HG02623 (cell line): ENCODE measurements around the gene SDK1.

Experiments
- ATAC-seq: cut with Tn5 transposase; IDR thresholded peaks from one replicate; pipeline ENCODE4 v1.9.1; 2021; ENCODE audit warnings: moderate library complexity; ENCODE audit not compliant: unreplicated experiment

SDK1 gene

GRCh38 chr7:3455806-3456595, 154.9 kb downstream of the SDK1 start:
- no peak for ATAC-seq

GRCh38 chr7:3459111-3459510, 158.1 kb downstream of the SDK1 start:
- ATAC-seq: no peak

GRCh38 chr7:3461923-3462322, 160.9 kb downstream of the SDK1 start:
- no peak for ATAC-seq

DNA sequence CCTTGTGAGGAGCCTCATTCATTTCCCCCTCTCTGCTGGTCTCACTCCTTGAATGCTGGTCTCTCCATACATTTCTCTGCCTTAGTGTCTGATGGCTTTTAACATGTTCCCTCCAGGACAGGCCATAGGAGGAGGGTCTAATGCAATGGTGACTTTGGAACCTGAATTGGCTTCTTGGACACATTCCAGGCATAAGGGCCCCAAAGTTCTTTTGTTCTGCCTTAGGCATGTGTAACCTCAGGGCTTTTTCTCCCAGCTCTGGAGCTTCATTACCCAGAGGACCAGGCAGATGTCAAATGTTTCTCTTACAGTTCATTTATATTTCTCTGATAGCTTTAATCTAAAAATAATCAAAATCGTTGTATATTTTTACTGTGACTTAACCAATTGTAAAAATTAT, 162.6 kb downstream of the SDK1 start:
- ATAC-seq: no peak

DNA sequence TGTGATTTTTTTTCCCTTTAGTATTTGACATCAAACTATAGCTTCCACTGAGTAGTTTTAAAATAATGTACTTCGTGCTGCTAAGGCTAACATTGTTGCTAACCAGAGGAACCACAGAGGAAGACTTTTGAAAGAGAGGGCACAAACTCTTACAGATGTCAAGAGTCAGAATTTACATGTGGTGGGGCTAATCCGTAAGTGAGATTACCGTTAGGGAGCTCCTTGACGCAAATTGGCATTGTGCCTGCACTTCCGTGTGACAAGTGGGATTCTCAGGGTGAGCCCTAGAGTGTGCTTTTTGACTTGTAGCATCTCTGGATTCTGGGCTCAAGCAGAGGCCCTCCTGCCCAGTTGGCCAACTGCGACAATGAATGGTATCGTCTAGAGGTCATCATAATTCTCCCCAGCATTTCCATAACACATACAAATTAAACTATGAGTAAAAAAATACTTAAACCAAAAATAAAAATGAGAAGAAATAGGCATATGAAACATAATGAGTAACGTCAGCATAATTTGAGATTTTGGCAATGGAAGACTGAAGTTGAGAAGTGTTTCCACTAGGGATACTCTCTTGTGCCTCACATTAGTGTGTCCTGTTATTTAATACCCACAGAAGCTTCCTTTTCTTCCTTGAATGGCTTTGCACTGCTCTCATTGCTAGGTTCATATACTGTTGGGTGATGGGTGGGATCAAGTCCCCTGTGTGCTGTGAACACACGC, 164.0 kb downstream of the SDK1 start:
- no peak for ATAC-seq

GRCh38 chr7:3466261-3466660, 165.2 kb downstream of the SDK1 start:
- no peak for ATAC-seq

GRCh38 chr7:3469641-3470040, 168.6 kb downstream of the SDK1 start:
- ATAC-seq: no peak

- no peak for ATAC-seq
Measured at GRCh38 chr7:3480197-3480596, 179.1 kb downstream of the SDK1 start.

- ATAC-seq: no peak
Measured at GRCh38 chr7:3481435-3481834, 180.4 kb downstream of the SDK1 start.

DNA sequence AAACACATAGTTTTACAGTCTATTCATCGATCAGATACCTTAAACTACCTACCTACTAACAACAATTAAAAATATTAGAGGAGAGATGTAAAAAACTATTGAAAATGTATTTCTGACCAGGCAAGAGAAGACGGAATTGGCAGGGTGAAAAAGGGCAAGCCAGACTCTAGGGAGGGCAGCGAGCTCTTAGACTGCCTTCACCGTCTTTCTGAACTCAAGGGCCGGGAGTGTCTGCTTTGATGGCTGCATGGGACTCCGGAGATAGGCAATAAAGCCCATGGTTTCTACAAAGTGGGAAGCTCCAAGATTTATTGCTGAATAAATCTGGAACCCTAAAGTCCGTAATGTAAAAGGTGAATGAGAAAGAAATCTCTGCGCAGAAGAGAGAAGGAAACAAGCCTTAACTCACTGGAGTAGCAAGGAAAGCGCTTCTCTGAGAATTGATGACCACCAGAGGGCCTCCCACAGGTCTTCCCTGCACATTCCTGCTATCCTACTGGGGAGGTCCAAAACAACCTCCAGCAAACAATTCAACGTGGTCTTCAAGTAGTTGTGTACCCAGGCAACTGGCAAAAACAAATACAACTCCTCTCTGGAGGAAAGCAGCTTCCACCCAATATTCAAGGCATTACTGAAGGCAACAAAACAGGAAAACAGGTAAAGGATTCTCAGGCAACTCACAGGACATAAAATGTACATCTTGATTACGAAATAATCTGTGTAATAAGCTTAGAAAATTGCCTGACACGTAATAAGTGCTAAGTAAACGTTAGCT, 181.3 kb downstream of the SDK1 start:
- no peak for ATAC-seq

- no peak for ATAC-seq
Measured at GRCh38 chr7:3486841-3487240, 185.8 kb downstream of the SDK1 start.

GRCh38 chr7:3488829-3489228, 187.8 kb downstream of the SDK1 start:
- ATAC-seq: no peak

- ATAC-seq: no peak
Measured at GRCh38 chr7:3493499-3493898, 192.4 kb downstream of the SDK1 start.

GRCh38 chr7:3494947-3495346, 193.9 kb downstream of the SDK1 start:
- no peak for ATAC-seq

GRCh38 chr7:3495530-3495929, 194.5 kb downstream of the SDK1 start:
- no peak for ATAC-seq

- ATAC-seq: no peak
Measured at GRCh38 chr7:3495954-3496353, 194.9 kb downstream of the SDK1 start.

- no peak for ATAC-seq
Measured at GRCh38 chr7:3497796-3498195, 196.7 kb downstream of the SDK1 start.

DNA sequence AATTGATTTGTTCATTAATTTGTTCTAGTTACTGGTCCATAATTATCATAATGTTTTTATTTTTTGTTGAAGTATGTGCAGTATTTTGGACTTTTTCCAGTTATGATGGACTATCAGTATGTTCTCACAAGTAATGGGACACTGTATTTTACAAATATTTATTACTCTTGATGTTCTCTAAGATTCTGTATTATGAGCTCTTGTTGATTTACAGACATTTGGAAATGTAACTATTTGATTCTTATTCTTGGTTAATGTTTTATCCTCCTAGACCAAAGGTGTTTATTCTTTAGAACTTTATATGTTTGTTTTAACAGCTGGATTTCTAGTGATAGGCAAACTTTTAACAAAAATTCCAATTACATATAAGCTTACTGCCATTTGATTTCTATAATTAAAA, 200.6 kb downstream of the SDK1 start:
- no peak for ATAC-seq

DNA sequence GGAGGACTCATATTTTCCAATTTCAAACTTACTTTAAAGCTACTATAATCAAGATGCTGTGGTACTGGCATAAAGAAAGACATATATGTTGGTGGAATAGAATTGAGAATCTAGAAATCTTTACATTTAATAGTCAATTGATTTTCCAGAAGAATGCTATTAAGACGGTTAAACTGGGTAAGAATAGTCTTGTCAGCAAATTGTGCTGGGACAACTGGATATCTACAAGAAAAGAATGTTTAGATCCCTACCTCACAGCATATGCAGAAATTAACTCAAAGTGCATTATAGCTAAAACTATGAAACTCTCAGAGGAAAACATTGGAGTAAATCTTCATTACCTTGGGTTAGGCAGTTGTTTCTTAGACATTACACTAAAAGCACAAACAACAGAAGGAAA, 203.3 kb downstream of the SDK1 start:
- no peak for ATAC-seq

DNA sequence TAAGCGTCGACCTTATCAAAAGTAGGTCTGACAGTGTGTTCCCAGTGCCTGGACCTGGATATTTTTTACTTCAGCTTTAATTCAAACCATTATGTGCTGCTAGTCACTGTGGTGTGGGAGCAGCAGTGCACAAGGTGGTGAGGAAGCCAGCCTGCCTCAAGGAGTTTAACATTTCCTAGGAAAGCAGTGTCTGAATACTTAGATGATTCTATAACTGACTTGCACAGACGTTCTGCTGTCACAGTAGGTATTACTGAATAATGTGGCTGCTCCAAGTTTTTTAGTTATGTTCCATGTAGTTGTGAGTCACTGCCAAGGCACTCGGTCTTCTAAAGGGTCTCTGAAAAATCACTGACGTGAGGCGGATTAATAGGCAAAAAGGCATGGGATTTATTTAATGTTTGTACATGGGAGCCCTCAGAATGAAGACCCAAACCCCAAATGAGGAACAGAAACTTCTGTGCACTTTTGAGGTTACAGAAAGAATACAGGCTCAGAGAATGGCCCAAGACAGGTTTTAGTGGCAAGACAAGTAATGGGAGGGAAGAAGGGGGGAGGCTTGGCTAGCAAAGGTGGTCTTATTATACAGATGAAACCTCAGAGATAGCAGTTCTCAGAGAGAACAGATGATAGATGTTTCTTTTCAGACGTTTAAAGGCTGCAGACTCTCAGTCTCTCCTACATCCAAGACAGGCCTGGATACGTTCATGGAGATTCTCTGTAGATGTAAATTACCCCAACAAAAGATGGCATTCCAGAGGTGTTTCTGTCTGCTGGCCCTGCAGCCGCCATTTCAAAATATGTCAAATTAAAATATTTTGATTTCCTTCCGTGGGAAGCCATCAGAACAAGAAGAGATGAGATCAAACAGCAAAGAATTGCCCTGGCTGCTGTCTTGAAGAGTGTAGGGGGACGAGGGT, 209.3 kb downstream of the SDK1 start:
- ATAC-seq: no peak

DNA sequence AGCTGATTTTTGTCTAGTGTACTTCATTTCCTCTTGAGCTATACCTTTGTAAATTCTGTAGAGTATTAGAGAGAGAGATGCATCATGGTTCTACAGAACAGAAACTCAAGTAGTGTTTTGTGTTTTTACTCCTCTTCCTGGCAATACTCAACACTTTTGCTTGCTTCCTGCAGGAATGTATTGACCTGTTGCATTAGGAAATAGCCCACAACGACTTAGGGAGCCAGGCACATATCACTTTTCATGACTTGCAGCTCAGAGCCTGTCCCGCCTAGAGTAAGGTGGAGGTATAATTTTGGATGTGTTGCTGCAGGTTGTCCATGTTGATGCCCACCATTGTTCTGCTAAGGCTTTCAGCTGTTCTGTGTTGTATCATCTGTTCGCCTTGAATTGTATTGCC, 216.3 kb downstream of the SDK1 start:
- ATAC-seq: no peak
